Non-pigmented ciliary epithelial cell (primary cell): ENCODE data around the gene TSTD1.

Experiments used
- DNase-seq: peaks from one replicate; pipeline ENCODE4 v3.0.0-alpha.2; 2010; ENCODE audit warnings: low read depth

The TSTD1 gene

GRCh38 chr1:161038523-161039153 is at the start of gene TSTD1:
TSTD1 (minus strand) TSS chr1:161038964; CDS start chr1:161038889, 75 bp downstream.
- DNase-seq, result no peak

GRCh38 chr1:161086457-161086856 is 47.7 kb upstream of the TSTD1 start:
- no peak for DNase-seq

- DNase-seq, result no peak
Observed at GRCh38 chr1:161085165-161085564, 46.4 kb upstream of the TSTD1 start.

DNA sequence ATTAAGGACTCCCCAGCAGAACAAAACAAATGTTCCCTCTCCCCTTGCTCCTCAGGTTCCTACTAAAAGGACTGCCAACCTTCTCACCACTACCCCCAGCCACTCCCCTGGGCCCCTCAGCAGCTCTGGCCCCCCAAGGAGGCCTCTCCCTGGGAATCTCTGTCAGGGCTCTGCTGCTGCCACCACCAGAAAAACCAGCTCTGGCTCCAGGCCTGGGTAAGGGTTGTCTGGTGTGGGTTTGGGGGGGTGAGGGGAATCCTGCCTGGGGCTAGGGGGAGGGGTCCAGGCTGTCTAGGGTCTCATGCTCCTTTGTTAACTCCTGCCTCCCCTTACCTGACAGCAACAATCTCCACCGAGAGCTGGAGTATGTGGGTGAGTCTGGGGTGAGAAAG is 45.8 kb upstream of the TSTD1 start:
- DNase-seq, result no peak

GRCh38 chr1:161083748-161084596 is 45.2 kb upstream of the TSTD1 start:
- DNase-seq, result no peak

GRCh38 chr1:161082996-161083747 is 44.4 kb upstream of the TSTD1 start:
- DNase-seq, result peak; percentile 78

DNA sequence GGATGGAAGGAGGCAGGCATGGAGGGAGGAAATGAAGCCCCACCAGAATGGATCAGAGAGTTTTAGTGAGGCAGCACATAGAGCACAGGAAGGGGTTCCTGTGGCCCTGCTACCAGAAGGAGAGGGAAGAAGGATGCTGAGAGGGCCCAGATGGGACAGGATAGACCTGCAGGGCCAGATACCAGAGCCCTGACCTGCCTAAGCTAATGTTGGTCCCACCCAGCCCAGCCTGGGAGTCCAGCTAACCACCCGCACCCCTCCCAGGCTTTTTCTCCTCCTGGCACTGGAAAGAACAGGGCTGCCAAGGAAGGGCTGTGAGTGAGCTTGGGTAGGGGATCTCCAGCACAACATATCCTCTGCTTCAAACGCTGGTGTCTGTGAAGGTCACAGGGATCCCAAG is 43.7 kb upstream of the TSTD1 start:
- DNase-seq, result no peak

- DNase-seq, result no peak
Observed at GRCh38 chr1:161081519-161081918, 42.8 kb upstream of the TSTD1 start.

DNA sequence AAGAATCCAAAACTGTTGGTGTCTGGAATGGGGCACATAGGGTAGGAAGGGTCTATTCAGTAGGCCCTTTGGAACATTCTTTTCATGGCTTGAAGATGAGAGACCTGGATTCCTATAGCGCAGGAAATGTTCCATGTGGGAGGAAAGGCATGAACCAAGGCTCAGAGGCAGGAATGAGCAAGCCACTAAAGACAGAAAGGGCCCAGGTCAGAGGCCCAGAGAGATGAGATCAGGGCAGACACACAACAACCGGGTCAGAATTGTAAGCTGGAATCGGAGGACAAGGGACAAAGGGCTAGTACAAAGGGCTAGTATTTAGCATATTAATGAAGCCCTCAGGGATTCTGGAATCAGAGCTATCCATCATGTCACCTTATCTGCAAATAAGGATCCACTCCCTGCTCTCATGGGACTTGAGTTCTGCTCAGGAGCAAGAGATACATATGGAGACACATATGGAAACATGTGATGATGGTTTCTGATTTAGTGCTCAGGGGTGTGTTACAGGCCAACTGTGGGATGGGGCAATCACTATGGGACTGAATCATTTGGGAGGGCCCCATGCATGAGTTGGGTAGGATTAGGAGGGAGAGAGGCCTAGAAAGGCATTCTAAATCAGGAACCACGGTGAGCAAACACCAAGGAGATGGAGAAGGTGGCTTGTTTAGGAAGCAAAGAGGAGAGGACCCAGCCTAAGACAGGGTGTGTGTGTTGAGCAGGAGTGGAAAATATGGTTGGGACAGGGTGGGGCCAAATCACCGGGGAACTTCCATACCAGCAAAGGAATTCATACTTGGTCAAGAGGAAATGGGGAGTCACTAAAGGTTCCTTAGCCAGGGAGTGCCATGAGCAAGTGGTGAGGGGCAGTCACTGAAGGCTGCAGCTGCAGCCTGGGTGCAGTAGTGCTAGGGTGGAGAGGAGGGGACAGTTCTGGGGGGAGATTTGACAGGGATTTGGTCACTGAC is 42.0 kb upstream of the TSTD1 start:
- no peak for DNase-seq

DNA sequence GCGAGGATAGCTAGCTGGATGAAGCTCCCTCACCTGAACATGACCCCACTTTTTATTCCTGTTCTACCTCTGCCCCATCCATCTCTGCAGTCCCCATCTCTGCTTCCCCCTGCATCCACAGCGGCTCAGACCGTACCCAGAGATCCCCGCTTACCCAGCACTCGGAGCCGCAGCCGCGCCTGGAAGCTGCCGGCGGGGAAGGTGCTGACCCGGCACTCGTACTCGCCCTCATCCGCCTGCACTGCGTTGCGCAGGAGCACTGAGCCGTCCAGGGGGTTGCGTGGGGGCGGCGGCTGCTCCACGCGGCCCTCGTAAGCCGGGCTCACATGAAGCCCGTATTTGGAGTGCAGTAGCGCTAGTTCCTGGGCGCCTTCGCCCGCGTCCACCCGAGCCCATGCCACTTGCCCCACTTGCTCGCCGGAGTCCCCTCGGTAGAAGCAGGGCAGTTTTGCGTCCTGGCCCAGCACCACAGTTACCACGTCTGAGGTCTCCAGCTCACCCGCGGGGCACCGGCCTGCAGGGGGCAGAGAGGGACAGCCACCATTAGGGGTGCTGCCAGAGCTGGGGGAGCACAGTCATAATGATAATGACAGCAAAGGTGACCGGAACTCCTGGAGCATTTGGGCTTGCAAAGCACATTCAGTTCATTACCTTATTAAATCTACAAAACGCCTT is 40.8 kb upstream of the TSTD1 start:
- no peak for DNase-seq

- no peak for DNase-seq
Observed at GRCh38 chr1:161077426-161077825, 38.7 kb upstream of the TSTD1 start.

GRCh38 chr1:161076410-161076809 is 37.6 kb upstream of the TSTD1 start:
- no peak for DNase-seq

DNA sequence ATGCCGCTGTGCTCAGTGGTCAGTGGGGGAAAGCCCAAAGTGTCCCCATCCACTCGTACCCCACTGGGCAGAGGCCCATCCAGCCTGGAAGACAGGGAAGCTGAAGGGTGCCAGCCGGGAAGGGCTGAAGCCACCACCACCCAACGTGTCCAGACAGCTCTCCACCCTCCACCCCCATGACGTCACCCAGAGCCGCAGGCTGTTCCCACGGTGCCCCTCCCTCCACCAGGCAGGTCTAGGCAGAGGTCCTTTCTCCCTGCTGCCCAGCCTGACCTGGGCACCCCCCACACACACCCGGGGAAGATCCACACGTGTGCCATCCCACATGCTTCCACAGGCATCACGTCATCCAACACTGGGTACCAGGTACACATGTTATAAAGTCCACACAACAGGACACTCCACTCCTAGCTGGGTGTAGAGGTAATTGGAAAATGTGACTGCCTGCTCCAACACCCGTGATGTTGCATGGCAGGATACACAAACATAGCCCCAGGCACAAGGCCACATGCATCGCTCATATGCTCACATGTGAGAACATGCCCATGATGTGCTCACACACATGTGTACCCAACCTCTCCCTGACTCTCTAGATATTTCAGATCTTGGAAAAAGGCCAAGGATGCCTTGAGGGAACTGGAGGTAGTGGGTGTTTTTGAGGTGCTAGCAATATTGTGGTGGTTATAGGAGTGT is 36.1 kb upstream of the TSTD1 start:
- no peak for DNase-seq

DNA sequence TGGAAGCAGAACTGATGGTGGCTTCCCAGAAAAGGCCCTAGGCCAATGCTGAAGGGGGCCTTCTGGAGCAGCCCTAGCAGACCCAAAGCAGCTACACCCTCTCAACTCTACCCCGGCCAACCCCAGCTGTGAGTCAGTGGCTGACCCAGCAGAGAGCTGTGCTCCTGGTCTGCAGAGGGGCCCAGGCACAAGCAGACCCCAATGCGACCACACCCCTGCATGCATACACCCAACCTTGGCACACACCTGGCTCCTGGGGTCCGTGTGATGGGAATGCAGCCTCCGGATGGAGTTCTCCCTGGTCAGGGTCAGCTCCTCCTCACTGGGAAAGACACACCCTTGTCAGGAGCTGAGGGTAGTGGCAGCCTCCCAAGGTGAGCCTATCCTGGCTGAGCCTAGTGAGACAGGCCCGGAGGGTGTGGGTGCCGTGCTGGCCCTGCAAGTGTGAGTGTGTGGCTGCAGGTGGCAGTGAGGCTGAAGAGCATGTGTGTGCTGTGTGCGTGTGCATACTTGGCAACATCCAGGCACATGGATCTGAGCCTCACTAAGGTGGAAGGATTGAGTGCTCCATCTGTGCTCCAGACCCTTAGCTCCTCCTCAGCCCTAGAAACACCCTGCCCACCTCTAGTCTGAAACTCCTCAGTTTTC is 34.8 kb upstream of the TSTD1 start:
- no peak for DNase-seq

- DNase-seq, result no peak
Observed at GRCh38 chr1:161072751-161073449, 34.1 kb upstream of the TSTD1 start.

GRCh38 chr1:161071886-161072371 is 33.2 kb upstream of the TSTD1 start:
- DNase-seq, result no peak

DNA sequence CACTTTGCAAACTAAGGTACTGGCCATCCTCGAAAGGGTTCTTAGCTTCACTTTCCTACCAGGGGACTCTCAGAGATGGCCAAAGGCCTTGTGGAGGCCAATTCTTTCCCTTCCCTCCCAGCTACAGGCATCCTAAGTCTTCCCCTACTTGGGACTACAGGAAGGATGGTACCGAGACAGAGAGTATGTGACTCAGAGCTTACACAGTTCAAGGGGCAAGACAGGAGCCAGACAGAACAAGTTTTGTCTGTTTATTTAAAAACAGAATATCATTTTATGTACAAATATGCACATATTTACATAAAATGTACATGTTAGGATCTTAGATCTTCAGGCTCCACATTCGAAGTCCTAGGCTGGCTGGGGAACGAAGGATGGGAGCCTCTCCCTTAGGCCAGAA is 32.0 kb upstream of the TSTD1 start:
- no peak for DNase-seq

DNA sequence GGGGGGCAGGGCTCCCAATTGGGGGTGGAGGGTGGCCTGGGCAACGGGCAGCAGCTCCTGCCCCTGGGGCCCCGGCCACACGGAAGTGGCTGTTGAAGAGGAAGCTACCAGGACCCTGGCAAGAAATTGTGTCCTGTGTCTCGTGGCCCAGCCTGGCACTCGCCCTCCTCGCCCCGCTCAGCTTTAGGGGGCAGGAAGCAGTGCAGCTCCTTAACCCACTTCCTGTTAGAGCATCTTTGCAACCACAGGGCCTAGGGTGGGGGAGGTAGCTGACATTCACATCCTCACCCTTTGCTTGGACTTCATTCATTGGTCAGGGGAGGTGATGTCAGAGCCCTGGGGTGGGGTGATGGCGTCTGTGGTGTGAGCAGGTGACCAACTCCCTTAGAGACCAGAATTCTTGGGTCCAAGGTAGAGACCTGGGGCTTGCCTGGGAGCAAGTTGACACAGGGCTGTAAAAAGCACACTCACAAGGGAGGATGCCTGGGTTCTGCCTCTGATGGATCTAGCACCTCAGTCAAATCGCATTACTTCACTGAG is 31.0 kb upstream of the TSTD1 start, which contains the start of gene ARHGAP30:
Gene ARHGAP30, minus strand, starts transcription at position 161 of the 540 bp plus-strand sequence. CDS start 267 bp downstream, outside the sequence.
- no peak for DNase-seq

GRCh38 chr1:161069241-161069640 is 30.5 kb upstream of the TSTD1 start:
- no peak for DNase-seq
